ENCODE measurements around the gene HAUS3.

The HAUS3 gene

GRCh38 chr4:2271279-2272025 lies 29.5 kb upstream of the HAUS3 start:
- no peak for TF ChIP-seq EZH2 (IDR thresholded peaks at IDR 0.05; ENCODE audit: borderline replicate concordance, low read depth, low read length, severe bottlenecking)
- TF ChIP-seq CTCF (IDR thresholded peaks at IDR 0.05; ENCODE audit: borderline replicate concordance, extremely low read depth, low read length, poor library complexity, severe bottlenecking), result no peak
- no peaks in the 10 kb centered on the region for H4K20me1 ChIP-seq (ENCODE audit: insufficient read depth, low read length)
- H3K9ac ChIP-seq (ENCODE audit: low read depth, low read length), result no peak overlapping the region
- DNase-seq, result no peak
- H3K9me3 ChIP-seq (ENCODE audit: insufficient read depth, low read length, severe bottlenecking), result no peaks in the 10 kb centered on the region
- H3K27ac ChIP-seq (ENCODE audit: low read length), result no peak overlapping the region
- H3K27me3 ChIP-seq (ENCODE audit: insufficient read depth, low read length, poor library complexity), result no peaks in the 10 kb centered on the region
- H3K4me3 ChIP-seq (ENCODE audit: low read depth in 1 of 2, low read length in 2 of 2), result no peak overlapping the region
- no peak overlapping the region for H2AFZ ChIP-seq (ENCODE audit: low read depth, low read length)
- H3K4me2 ChIP-seq (ENCODE audit: insufficient read depth, low read length), result no peak overlapping the region
- H3K36me3 ChIP-seq (ENCODE audit: insufficient read depth, low read length), result no peaks in the 10 kb centered on the region
- H3K79me2 ChIP-seq (ENCODE audit: insufficient read depth, low read length), result no peaks in the 10 kb centered on the region
- H3K4me1 ChIP-seq (ENCODE audit: insufficient read depth, low read length), result no peaks in the 10 kb centered on the region
- ATAC-seq (ENCODE audit: insufficient read depth, low read depth), result no peak

GRCh38 chr4:2270341-2271165 lies 28.6 kb upstream of the HAUS3 start:
- DNase-seq (no peak), ATAC-seq (ENCODE audit: insufficient read depth, low read depth) (no peak)
- Histone ChIP-seq H3K9me3 (ENCODE audit: insufficient read depth, low read length, severe bottlenecking) (no peaks in the 10 kb centered on the region), H2AFZ (ENCODE audit: low read depth, low read length) (no peak overlapping the region), H3K4me2 (ENCODE audit: insufficient read depth, low read length) (no peak overlapping the region), H3K9ac (ENCODE audit: low read depth, low read length) (no peak overlapping the region), H3K27ac (ENCODE audit: low read length) (no peak overlapping the region), H3K4me1 (ENCODE audit: insufficient read depth, low read length) (no peaks in the 10 kb centered on the region), H3K79me2 (ENCODE audit: insufficient read depth, low read length) (no peaks in the 10 kb centered on the region), H3K36me3 (ENCODE audit: insufficient read depth, low read length) (no peaks in the 10 kb centered on the region), H4K20me1 (ENCODE audit: insufficient read depth, low read length) (no peaks in the 10 kb centered on the region), H3K27me3 (ENCODE audit: insufficient read depth, low read length, poor library complexity) (no peaks in the 10 kb centered on the region), H3K4me3 (ENCODE audit: low read depth in 1 of 2, low read length in 2 of 2) (no peak overlapping the region)
- no peak for TF ChIP-seq EZH2 (IDR thresholded peaks at IDR 0.05; ENCODE audit: borderline replicate concordance, low read depth, low read length, severe bottlenecking)

GRCh38 chr4:2269618-2270163 lies 27.8 kb upstream of the HAUS3 start:
- Histone ChIP-seq H3K36me3 (ENCODE audit: insufficient read depth, low read length) (no peaks in the 10 kb centered on the region), H4K20me1 (ENCODE audit: insufficient read depth, low read length) (no peaks in the 10 kb centered on the region), H3K9ac (ENCODE audit: low read depth, low read length) (no peak overlapping the region), H3K4me2 (ENCODE audit: insufficient read depth, low read length) (no peak overlapping the region), H3K27ac (ENCODE audit: low read length) (no peak overlapping the region), H3K4me1 (ENCODE audit: insufficient read depth, low read length) (no peaks in the 10 kb centered on the region), H3K9me3 (ENCODE audit: insufficient read depth, low read length, severe bottlenecking) (no peaks in the 10 kb centered on the region), H3K4me3 (ENCODE audit: low read depth in 1 of 2, low read length in 2 of 2) (no peak overlapping the region), H2AFZ (ENCODE audit: low read depth, low read length) (no peak overlapping the region), H3K27me3 (ENCODE audit: insufficient read depth, low read length, poor library complexity) (no peaks in the 10 kb centered on the region), H3K79me2 (ENCODE audit: insufficient read depth, low read length) (no peaks in the 10 kb centered on the region)
- ATAC-seq (ENCODE audit: insufficient read depth, low read depth) (no peak), DNase-seq (no peak)
- TF ChIP-seq CTCF (IDR thresholded peaks at IDR 0.05; ENCODE audit: borderline replicate concordance, extremely low read depth, low read length, poor library complexity, severe bottlenecking), result no peak
- no peak for TF ChIP-seq EZH2 (IDR thresholded peaks at IDR 0.05; ENCODE audit: borderline replicate concordance, low read depth, low read length, severe bottlenecking)

GRCh38 chr4:2269206-2269531 lies 27.2 kb upstream of the HAUS3 start:
- Histone ChIP-seq H3K79me2 (ENCODE audit: insufficient read depth, low read length) (no peaks in the 10 kb centered on the region), H3K4me2 (ENCODE audit: insufficient read depth, low read length) (no peak overlapping the region)

More at GRCh38 chr4:2269206-2269531, 27.2 kb upstream of the HAUS3 start:
- Histone ChIP-seq H3K4me1 (ENCODE audit: insufficient read depth, low read length) (no peaks in the 10 kb centered on the region), H3K27me3 (ENCODE audit: insufficient read depth, low read length, poor library complexity) (no peaks in the 10 kb centered on the region), H3K9me3 (ENCODE audit: insufficient read depth, low read length, severe bottlenecking) (no peaks in the 10 kb centered on the region), H3K4me3 (ENCODE audit: low read depth in 1 of 2, low read length in 2 of 2) (no peak overlapping the region), H2AFZ (ENCODE audit: low read depth, low read length) (no peak overlapping the region), H4K20me1 (ENCODE audit: insufficient read depth, low read length) (no peaks in the 10 kb centered on the region), H3K36me3 (ENCODE audit: insufficient read depth, low read length) (no peaks in the 10 kb centered on the region), H3K27ac (ENCODE audit: low read length) (no peak overlapping the region), H3K9ac (ENCODE audit: low read depth, low read length) (no peak overlapping the region)
- DNase-seq, result no peak
- ATAC-seq (ENCODE audit: insufficient read depth, low read depth), result no peak
- TF ChIP-seq EZH2 (IDR thresholded peaks at IDR 0.05; ENCODE audit: borderline replicate concordance, low read depth, low read length, severe bottlenecking) (no peak), CTCF (IDR thresholded peaks at IDR 0.05; ENCODE audit: borderline replicate concordance, extremely low read depth, low read length, poor library complexity, severe bottlenecking) (no peak)
